Measurements from ENCODE around the gene CHCHD3. TPM values are rescaled to one million over a fixed set of nuclear protein-coding genes. Genes with fewer than 3 reads are reported as not detected.

The CHCHD3 gene
- total and polyA plus RNA-seq, 4 donors = 25.5 to 37.8 (median 31.8) TPM

DNA sequence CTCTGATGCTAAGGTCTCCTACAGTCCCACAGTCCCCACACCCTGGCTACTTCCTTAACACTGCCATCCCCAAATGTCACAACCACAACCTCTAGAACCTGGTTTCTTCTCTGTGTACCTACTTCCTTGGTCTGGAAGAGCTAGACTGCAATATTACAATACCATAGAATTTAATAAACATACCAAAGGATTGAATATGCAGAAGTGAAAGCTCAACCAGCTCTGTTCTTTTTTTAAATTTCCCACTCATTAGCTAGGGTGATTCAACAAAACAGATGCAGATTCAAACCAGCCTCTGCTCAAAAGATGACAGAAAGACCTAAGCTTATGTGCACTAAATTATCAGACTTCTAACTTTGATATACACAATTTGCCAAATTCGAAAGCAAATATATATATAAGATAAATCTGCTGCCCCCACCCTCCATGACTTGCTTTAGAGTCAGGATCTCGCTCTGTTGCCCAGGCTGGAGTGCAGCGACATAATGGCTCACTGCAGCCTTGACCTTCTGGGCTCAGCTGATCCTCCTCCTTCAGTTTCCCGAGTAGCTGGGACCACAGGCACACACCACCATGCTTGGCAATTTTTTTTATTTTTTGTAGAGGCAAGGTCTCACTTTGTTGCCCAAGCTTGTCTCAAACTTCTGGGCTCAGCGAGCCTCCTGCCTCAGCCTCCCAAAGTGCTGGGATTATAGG lies 212.6 kb downstream of the CHCHD3 start:
- TF ChIP-seq TAF1 (conservative IDR thresholded peaks at IDR 0.05) = no peak
- TF ChIP-seq GABPA (IDR thresholded peaks at IDR 0.05 in 1 of 2, conservative IDR thresholded peaks at IDR 0.05 in 1 of 2) = no peak
- no peak for TF ChIP-seq YY1 (IDR thresholded peaks at IDR 0.05)
- no peak for TF ChIP-seq EGR1 (IDR thresholded peaks at IDR 0.05; ENCODE audit: low read depth in 2 of 2)
- TF ChIP-seq, protein P1, sequence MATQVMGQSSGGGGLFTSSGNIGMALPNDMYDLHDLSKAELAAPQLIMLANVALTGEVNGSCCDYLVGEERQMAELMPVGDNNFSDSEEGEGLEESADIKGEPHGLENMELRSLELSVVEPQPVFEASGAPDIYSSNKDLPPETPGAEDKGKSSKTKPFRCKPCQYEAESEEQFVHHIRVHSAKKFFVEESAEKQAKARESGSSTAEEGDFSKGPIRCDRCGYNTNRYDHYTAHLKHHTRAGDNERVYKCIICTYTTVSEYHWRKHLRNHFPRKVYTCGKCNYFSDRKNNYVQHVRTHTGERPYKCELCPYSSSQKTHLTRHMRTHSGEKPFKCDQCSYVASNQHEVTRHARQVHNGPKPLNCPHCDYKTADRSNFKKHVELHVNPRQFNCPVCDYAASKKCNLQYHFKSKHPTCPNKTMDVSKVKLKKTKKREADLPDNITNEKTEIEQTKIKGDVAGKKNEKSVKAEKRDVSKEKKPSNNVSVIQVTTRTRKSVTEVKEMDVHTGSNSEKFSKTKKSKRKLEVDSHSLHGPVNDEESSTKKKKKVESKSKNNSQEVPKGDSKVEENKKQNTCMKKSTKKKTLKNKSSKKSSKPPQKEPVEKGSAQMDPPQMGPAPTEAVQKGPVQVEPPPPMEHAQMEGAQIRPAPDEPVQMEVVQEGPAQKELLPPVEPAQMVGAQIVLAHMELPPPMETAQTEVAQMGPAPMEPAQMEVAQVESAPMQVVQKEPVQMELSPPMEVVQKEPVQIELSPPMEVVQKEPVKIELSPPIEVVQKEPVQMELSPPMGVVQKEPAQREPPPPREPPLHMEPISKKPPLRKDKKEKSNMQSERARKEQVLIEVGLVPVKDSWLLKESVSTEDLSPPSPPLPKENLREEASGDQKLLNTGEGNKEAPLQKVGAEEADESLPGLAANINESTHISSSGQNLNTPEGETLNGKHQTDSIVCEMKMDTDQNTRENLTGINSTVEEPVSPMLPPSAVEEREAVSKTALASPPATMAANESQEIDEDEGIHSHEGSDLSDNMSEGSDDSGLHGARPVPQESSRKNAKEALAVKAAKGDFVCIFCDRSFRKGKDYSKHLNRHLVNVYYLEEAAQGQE (IDR thresholded peaks at IDR 0.05) = no peak
- no peak for TF ChIP-seq HNF4G (IDR thresholded peaks at IDR 0.05)
- TF ChIP-seq RAD21 (IDR thresholded peaks at IDR 0.05) = no peak
- TF ChIP-seq FOXA2 (IDR thresholded peaks at IDR 0.05) = no peak
- no peak for TF ChIP-seq SP1 (IDR thresholded peaks at IDR 0.05)
- TF ChIP-seq FOXA1 (IDR thresholded peaks at IDR 0.05) = no peak
- TF ChIP-seq, protein P2, sequence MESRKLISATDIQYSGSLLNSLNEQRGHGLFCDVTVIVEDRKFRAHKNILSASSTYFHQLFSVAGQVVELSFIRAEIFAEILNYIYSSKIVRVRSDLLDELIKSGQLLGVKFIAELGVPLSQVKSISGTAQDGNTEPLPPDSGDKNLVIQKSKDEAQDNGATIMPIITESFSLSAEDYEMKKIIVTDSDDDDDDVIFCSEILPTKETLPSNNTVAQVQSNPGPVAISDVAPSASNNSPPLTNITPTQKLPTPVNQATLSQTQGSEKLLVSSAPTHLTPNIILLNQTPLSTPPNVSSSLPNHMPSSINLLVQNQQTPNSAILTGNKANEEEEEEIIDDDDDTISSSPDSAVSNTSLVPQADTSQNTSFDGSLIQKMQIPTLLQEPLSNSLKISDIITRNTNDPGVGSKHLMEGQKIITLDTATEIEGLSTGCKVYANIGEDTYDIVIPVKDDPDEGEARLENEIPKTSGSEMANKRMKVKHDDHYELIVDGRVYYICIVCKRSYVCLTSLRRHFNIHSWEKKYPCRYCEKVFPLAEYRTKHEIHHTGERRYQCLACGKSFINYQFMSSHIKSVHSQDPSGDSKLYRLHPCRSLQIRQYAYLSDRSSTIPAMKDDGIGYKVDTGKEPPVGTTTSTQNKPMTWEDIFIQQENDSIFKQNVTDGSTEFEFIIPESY (IDR thresholded peaks at IDR 0.05) = no peak
- TF ChIP-seq NR2F2 (IDR thresholded peaks at IDR 0.05) = no peak
- TF ChIP-seq JUND (IDR thresholded peaks at IDR 0.05) = no peak
- no peak for TF ChIP-seq RXRA (IDR thresholded peaks at IDR 0.05)
- TF ChIP-seq, protein P3, sequence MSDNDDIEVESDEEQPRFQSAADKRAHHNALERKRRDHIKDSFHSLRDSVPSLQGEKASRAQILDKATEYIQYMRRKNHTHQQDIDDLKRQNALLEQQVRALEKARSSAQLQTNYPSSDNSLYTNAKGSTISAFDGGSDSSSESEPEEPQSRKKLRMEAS (IDR thresholded peaks at IDR 0.05) = no peak
- TF ChIP-seq, protein P4, sequence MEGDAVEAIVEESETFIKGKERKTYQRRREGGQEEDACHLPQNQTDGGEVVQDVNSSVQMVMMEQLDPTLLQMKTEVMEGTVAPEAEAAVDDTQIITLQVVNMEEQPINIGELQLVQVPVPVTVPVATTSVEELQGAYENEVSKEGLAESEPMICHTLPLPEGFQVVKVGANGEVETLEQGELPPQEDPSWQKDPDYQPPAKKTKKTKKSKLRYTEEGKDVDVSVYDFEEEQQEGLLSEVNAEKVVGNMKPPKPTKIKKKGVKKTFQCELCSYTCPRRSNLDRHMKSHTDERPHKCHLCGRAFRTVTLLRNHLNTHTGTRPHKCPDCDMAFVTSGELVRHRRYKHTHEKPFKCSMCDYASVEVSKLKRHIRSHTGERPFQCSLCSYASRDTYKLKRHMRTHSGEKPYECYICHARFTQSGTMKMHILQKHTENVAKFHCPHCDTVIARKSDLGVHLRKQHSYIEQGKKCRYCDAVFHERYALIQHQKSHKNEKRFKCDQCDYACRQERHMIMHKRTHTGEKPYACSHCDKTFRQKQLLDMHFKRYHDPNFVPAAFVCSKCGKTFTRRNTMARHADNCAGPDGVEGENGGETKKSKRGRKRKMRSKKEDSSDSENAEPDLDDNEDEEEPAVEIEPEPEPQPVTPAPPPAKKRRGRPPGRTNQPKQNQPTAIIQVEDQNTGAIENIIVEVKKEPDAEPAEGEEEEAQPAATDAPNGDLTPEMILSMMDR (IDR thresholded peaks at IDR 0.05; ENCODE audit: low read depth, low read length, missing input control) = no peak
- TF ChIP-seq HNF4A (conservative IDR thresholded peaks at IDR 0.05) = no peak
- no peak for DNase-seq (ENCODE audit: low spot score)
- WGBS = 97% methylated on average over 5 of the region's 5 CpGs
- Histone ChIP-seq H3K27me3 (ENCODE audit: control insufficient read depth in 4 of 4, insufficient read depth in 4 of 4, low read length in 3 of 4) (no peaks in the 10 kb centered on the region), H3K9me3 (ENCODE audit: control insufficient read depth in 4 of 4, low read length in 3 of 4) (no peaks in the 10 kb centered on the region), H3K4me1 (ENCODE audit: control insufficient read depth in 4 of 4, insufficient read depth in 4 of 4, low read length in 3 of 4) (no peaks in the 10 kb centered on the region), H3K9ac (ENCODE audit: low read depth in 1 of 2, low read length in 2 of 2) (no peak overlapping the region), H3K4me3 (ENCODE audit: low read depth in 1 of 3, low read length in 3 of 3) (no peak overlapping the region), H3K27ac (ENCODE audit: low read depth in 1 of 2, low read length in 2 of 2) (no peak overlapping the region), H3K36me3 (ENCODE audit: control insufficient read depth in 4 of 4, insufficient read depth in 3 of 4, low read depth in 1 of 4, low read length in 3 of 4) (no peaks in the 10 kb centered on the region)

Measured in liver (tissue), 9 donors.